ENCODE results near the gene TMC1.

The TMC1 gene

GRCh38 chr9:72552356-72552755 is 30.9 kb downstream of the TMC1 start:
- in situ Hi-C loops (cut with HindIII; ENCODE audit: low sequenced_read_pairs), result no loop called here
- TF ChIP-seq CTCF (IDR thresholded peaks at IDR 0.05; ENCODE audit: low read depth, low read length), result no peak
- no peak for DNase-seq (ENCODE audit: low read depth, low spot score)
- H3K4me3 ChIP-seq (ENCODE audit: low read depth, low read length), result no peak overlapping the region

- TF ChIP-seq CTCF (IDR thresholded peaks at IDR 0.05; ENCODE audit: low read depth, low read length), result no peak
- in situ Hi-C loops (cut with HindIII; ENCODE audit: low sequenced_read_pairs), result no loop called here
- no peak overlapping the region for H3K4me3 ChIP-seq (ENCODE audit: low read depth, low read length)
- DNase-seq (ENCODE audit: low read depth, low spot score), result peak; percentile 76
These were observed 32.8 kb downstream of the TMC1 start for GRCh38 chr9:72554221-72554641.

GRCh38 chr9:72557549-72557948 is 36.1 kb downstream of the TMC1 start:
- DNase-seq (ENCODE audit: low read depth, low spot score), result peak; percentile 79
- no peak overlapping the region for H3K4me3 ChIP-seq (ENCODE audit: low read depth, low read length)
- in situ Hi-C loops (cut with HindIII; ENCODE audit: low sequenced_read_pairs), result no loop called here
- no peak for TF ChIP-seq CTCF (IDR thresholded peaks at IDR 0.05; ENCODE audit: low read depth, low read length)

- no peak for TF ChIP-seq CTCF (IDR thresholded peaks at IDR 0.05; ENCODE audit: low read depth, low read length)
- H3K4me3 ChIP-seq (ENCODE audit: low read depth, low read length), result no peak overlapping the region
These were observed 38.7 kb downstream of the TMC1 start for GRCh38 chr9:72560086-72560485.

GRCh38 chr9:72563806-72564205 is 42.4 kb downstream of the TMC1 start:
- DNase-seq (ENCODE audit: low read depth, low spot score), result no peak
- in situ Hi-C loops (cut with HindIII; ENCODE audit: low sequenced_read_pairs), result no loop called here
- no peak for TF ChIP-seq CTCF (IDR thresholded peaks at IDR 0.05; ENCODE audit: low read depth, low read length)
- H3K4me3 ChIP-seq (ENCODE audit: low read depth, low read length), result no peak overlapping the region

More at GRCh38 chr9:72560086-72560485, 38.7 kb downstream of the TMC1 start:
- DNase-seq (ENCODE audit: low read depth, low spot score), result no peak
- in situ Hi-C loops (cut with HindIII; ENCODE audit: low sequenced_read_pairs), result no loop called here

- H3K4me3 ChIP-seq (ENCODE audit: low read depth, low read length), result no peak overlapping the region
- DNase-seq (ENCODE audit: low read depth, low spot score), result no peak
- no peak for TF ChIP-seq CTCF (IDR thresholded peaks at IDR 0.05; ENCODE audit: low read depth, low read length)
- in situ Hi-C loops (cut with HindIII; ENCODE audit: low sequenced_read_pairs), result no loop called here
These were observed 43.3 kb downstream of the TMC1 start for GRCh38 chr9:72564479-72565281.

Measured in astrocyte of the spinal cord (primary cell).